BJ (cell line): ENCODE data around the gene ARL2BP. TPM values are rescaled to one million over a fixed set of nuclear protein-coding genes. Genes with fewer than 3 reads are reported as not detected.

ENCODE experiments used
- CTCF ChIA-PET: fragments of 350-600 bp; formaldehyde crosslinking; extraction: SDS; loops from one replicate; lab custom pipeline; 2021; ENCODE audit warnings: antibody characterized with exemption, inconsistent platforms; lab: Yijun Ruan, JAX
- POLR2A ChIA-PET: fragments of 300-600 bp; sonication (Branson Sonifier 250); formaldehyde crosslinking; extraction: SDS; loops from one replicate; lab custom pipeline; 2021; ENCODE audit warnings: antibody characterized with exemption; lab: Charles Lee
- DNase-seq: peaks from one replicate; pipeline ENCODE4 v3.0.0-alpha.2; 2011; ENCODE audit warnings: low read depth
- H3K27me3 ChIP-seq: 2 replicates; pipeline ENCODE4 v1.6.0; 2011; ENCODE audit warnings: low read length; ENCODE audit not compliant: control insufficient read depth, insufficient read depth
- H3K36me3 ChIP-seq: 2 replicates; pipeline ENCODE4 v1.5.1; 2011; ENCODE audit warnings: low read length; ENCODE audit not compliant: control insufficient read depth, insufficient read depth
- H3K4me3 ChIP-seq: 2 replicates; pipeline ENCODE4 v1.5.1; 2011; ENCODE audit warnings: low read depth, mild to moderate bottlenecking, control low read depth, low read length
- CTCF ChIP-seq: IDR thresholded peaks from 2 replicates; pipeline ENCODE4 v1.5.1; 2011; ENCODE audit warnings: low read depth, mild to moderate bottlenecking, control low read depth, inconsistent platforms, low read length, moderate library complexity; ENCODE audit not compliant: insufficient read depth
- polyA plus RNA-seq: library from polyadenylated mRNA; depleted of rRNA; stranded (reverse); fragments of >200 nt; gene quantifications from 2 replicates; pipeline ENCODE4 v1.2.3, GENCODE V29; 2011

The ARL2BP gene
- polyA plus RNA-seq, 1 experiment: 69.5 TPM

- H3K27me3 ChIP-seq: no peaks in the 10 kb centered on the region
- DNase-seq: no peak
- CTCF ChIA-PET: no interaction called here
- POLR2A ChIA-PET: no interaction called here
- no peak overlapping the region for H3K4me3 ChIP-seq
- H3K36me3 ChIP-seq: peaks cover 16% of the 10 kb centered on the region
- TF ChIP-seq CTCF: no peak
These were observed 28.1 kb upstream of the ARL2BP start for GRCh38 chr16:57216968-57217367.

DNA sequence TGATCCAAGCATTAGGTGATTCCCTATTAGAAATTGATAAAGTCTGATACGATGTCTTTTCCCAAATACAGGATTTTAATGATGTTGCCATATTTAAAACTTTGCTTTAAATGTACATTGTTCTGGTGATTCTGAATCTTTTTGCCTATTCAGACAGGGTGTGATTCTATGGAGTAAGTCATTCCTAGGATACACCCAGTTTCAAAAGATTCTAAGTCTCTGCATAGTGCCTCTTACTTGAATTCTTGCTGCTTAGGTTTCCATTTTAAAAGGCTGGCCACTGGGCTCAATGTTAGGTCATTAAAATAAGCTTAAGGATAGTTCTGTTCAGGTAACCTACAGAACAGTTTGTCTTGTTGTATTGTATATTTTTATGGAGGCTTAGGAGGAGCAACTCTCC is 22.0 kb upstream of the ARL2BP start:
- DNase-seq: no peak
- Histone ChIP-seq H3K27me3 (no peaks in the 10 kb centered on the region), H3K36me3 (peaks cover 12% of the 10 kb centered on the region), H3K4me3 (no peak overlapping the region)
- ChIA-PET POLR2A (no interaction called here), CTCF (interaction anchor here (1.0 to 1.5 kb wide), 4 partner anchors 9 to 139 kb away, joined by 3 to 6 read pairs (median 4); no protein-coding TSS in a partner anchor)
- no peak for TF ChIP-seq CTCF

DNA sequence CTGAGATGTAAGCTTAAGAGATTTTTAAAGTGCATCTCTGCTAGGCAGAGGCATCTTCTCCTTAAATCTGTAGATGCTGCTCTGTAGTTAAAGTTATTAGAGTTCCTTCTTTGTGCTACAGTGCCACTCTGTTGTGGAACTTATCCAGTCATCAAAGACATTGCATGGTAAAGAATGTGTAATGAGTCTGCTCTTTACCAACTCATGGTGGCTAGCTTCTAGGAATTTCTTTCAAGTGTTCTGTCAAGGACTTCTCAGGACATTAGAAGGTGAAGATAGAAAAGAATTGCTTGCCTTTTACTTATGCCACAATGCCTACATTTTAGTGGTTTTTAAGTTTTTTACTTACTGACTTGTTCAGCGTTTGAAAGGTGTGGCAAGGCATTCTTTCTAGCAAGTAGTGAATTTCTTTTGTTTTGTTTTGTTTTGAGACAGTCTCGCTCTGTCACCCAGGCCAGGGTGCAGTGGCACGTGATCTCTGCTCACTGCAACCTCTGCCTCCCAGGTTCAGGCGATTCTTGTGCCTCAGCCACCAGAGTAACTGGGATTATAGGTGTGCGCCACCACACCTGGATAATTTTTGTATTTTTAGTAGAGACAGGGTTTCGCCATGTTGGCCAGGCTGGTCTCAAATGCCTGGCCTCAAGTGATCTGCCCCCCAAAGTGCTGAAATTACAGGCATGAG is 20.3 kb upstream of the ARL2BP start:
- Histone ChIP-seq H3K4me3 (no peak overlapping the region), H3K36me3 (peaks cover 13% of the 10 kb centered on the region), H3K27me3 (no peaks in the 10 kb centered on the region)
- no peak for DNase-seq
- ChIA-PET CTCF (interaction anchor here (1.4 to 1.7 kb wide), 2 partner anchors 10 to 141 kb away, joined by 4 read pairs; no protein-coding TSS in a partner anchor), POLR2A (no interaction called here)
- no peak for TF ChIP-seq CTCF

- CTCF ChIA-PET: interaction anchor here (1.4 to 1.7 kb wide), 2 partner anchors 11 to 142 kb away, joined by 4 read pairs; no protein-coding TSS in a partner anchor
- H3K4me3 ChIP-seq: no peak overlapping the region
- no peaks in the 10 kb centered on the region for H3K27me3 ChIP-seq
- DNase-seq: no peak
- POLR2A ChIA-PET: no interaction called here
- TF ChIP-seq CTCF: no peak
- peaks cover 13% of the 10 kb centered on the region for H3K36me3 ChIP-seq
These were observed 19.1 kb upstream of the ARL2BP start for GRCh38 chr16:57225978-57226377.

DNA sequence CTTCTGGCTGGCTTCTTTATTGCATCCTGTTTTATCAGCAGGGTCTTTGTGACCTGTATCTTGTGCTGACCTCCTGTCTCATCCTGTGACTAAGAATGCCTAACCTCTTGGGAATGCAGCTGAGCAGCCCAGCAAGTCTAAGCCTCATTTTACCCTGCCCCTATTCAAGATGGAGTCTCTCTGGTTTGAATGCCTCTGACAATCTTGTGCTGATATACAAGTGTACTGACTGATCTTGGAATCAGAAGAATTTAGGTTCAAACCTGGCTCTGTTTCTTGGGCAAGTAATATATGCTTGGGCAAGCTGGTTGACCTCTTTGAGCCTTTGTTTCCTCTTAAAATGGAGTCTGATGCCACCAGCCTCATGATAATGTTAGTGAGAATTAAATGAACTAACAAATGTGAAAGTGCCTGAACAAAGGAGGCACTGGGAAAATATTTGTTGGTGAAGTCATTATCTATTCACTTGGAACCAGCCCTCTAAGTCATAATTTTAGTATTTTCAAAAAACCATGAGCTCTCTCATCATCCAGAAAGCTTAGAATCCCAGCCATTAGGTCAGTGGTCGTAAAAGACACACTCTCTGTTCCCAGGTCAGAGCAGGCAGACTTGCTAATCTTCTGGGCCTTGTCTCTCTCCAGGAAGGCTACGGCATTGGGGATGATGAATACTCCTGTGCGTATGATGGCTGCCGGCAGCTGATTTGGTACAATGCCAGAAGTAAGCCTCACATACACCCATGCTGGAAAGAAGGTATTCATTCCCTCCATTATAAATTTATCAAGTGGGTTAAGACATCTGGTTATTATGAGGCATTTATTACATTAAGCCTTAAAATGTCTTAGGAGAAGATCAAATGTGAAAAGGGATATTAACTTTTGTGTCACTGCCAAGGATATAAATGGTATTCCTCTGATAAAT is 18.1 kb upstream of the ARL2BP start:
- ChIA-PET POLR2A (no interaction called here), CTCF (interaction anchor here (0.8 kb wide), 1 partner anchor 8 kb away, joined by 3 read pairs; no protein-coding TSS in a partner anchor)
- DNase-seq: no peak
- Histone ChIP-seq H3K36me3 (peaks cover 13% of the 10 kb centered on the region), H3K27me3 (no peaks in the 10 kb centered on the region), H3K4me3 (no peak overlapping the region)
- TF ChIP-seq CTCF: no peak
